Activated CD4-positive, alpha-beta T cell treated with anti-CD3 and anti-CD28 coated beads, Interleukin-2, amount 50 U/mL, for 48 hours (primary cell): ENCODE results near the gene CAMK2D.

Experiments
- DNase-seq, 2 experiments: peaks; one replicate each; pipeline ENCODE4 v3.0.0-alpha.2; 2020

The CAMK2D gene

GRCh38 chr4:113762186-113763028 is 869 bp upstream of the CAMK2D start:
- DNase-seq = peak; percentile 99

GRCh38 chr4:113760795-113761619 is 531 bp downstream of the CAMK2D start:
- DNase-seq = peak; percentile 62 to 66

GRCh38 chr4:113760094-113760794 is 1.3 kb downstream of the CAMK2D start:
- peak; percentile 47 to 58 for DNase-seq

- no peak for DNase-seq
Measured at GRCh38 chr4:113759696-113760093, 1.8 kb downstream of the CAMK2D start.

- no peak for DNase-seq
Measured at GRCh38 chr4:113758372-113758771, 3.2 kb downstream of the CAMK2D start.

DNA sequence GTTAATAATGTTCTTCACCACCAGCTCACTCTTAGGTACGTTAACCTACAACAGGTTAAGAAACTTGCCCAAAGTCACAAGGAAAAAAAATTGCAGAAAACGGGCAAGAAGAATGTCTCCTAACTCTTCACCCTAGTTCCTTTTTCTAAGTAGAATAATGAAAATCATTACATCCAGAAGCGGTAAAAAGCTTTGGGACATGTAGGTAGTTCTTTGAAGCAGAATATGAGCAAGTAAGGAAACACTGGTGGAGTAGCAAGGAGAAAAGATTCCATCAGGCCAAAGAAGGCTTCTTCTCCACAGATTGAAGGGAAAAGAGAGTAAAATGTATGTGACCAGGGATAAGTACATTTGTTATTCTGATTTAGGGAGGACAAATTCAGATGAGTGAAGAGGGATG is 4.1 kb downstream of the CAMK2D start:
- no peak for DNase-seq

DNA sequence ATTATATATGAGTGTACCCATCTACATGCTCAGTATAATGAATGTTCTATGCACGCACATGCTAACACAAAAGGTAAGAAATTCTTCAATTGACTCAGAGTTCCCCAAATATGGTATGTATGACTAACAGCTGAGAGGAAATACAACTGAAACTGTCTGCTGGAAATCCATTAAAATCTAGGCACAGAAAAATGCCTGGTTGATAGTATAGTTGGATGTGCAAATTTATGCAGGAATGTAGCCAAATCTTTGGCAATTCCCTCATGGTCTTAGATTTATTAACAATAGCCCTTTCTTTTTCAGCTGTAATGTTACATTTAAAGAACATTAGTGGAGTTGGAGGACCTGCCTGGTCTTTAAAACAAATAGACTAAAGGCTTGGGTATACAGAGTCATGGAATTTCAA is 5.5 kb downstream of the CAMK2D start:
- DNase-seq = no peak

- DNase-seq = no peak
Measured at GRCh38 chr4:113750734-113751133, 10.8 kb downstream of the CAMK2D start.

DNA sequence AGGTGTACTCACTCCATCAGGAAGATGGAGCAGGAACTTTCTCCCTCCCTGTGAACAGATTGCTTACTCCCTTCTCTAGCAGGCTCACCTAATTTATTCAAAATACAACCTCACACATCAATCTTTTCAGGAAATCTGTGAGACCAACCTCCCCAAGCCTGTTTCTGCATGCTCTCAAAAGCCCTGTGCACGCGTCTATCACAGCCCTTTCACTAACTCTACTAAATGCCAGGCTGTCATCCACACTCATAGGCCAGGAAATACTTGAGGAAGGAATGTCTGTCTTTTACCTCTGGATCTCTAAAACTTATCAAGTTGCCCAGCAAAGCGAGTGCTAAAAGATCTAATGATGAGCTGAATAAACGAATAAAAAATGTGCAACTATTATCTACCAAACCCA is 11.2 kb downstream of the CAMK2D start:
- no peak for DNase-seq

DNA sequence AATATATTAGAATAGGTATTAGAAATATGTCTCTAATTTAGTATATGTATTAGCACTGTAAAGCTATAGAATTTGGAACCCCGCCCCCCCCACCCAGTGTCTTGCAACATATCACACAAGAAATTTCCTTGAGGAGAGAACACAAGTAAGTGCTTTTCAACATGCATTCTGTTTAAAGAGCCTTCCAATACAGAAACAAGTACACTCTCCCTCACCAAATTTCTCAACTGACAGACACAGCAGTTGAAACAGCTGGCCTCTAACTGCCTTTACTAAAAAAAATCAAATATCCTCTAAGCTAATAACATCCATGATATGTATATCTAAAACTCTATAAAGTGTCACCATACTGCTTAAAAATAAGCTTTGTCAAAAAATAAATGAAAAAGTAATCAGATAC is 12.4 kb downstream of the CAMK2D start:
- DNase-seq = no peak

GRCh38 chr4:113747949-113748348 is 13.6 kb downstream of the CAMK2D start:
- no peak for DNase-seq

DNA sequence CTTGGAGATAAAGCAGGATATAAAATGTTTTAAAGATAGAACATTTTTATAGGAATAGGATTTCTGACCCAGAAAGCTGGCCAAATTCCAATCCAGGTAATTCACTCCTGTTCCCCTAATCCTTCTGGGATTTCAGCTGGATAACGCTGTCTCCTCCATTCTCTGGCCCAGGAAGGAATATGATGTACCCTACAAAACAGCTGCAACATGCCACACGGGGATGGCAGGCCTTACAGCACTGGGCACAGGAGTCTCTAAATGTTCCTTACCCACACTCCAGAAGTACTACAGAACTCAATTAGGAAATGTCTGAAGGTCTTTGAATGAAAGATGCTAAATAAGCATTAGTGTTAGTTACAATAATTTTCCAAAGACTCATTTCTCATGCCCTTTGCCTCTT is 15.8 kb downstream of the CAMK2D start:
- DNase-seq = no peak

DNA sequence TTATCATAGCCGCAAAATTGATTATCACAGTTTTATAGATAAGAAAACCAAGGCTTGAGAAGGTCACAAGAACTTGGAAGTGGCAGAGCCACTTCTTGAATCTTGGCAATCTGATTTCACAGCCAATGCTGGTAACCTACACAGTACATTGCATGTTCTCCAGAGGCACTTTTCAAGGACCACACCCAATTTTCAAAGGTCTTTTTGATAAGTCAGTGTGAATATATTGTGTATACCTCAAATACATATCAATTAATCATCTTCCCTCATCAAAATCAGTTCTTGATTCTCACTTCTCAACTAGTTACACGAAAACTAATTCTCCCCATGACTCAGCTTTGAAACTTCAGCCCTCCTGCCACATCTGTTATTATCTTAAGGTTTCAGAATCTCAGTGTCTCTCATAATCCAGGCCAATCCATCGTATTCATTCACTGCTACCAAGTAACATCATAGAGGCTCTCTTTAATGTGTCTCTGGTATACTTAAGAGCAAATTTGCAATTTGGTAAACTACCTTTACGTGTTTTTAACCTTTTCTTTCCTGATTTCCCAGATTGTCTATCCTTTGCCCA is 16.8 kb downstream of the CAMK2D start:
- DNase-seq = no peak

DNA sequence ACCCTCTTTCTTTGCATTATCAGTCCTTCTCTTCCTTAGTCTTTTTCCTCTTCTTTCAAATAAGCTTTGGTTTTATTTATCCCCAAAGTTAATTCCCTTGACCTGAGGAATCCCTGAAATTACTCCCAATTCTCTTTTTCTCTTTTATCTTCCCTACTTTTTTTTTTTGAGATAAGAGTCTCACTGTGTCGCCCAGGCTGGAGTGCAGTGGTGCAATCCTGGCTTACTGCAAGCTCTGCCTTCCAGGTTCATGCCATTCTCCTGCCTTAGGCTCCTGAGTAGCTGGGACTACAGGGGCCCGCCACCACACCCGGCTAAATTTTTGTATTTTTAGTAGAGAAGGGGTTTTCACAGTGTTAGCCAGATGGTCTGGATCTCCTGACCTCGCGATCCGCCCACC is 17.8 kb downstream of the CAMK2D start:
- DNase-seq = no peak

GRCh38 chr4:113742643-113743042 is 18.9 kb downstream of the CAMK2D start:
- DNase-seq = no peak

DNA sequence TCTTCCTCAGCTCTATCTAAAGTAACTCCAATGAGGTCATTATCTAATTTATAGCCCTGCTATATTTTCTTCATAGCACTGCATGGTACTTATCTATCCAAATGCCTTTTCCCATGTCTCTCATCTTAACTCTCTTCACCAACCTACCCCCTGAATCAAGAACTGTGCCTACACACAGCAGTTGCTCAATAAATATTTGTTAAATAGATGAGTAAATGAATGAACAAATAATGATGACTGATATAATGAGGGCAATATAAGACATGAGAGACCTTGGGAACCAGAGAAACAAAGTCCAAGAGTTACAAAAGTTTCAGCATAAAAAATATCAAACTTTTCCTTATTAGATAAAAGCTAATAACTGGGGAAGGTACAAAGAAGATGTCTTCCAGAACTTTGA is 19.6 kb downstream of the CAMK2D start:
- no peak for DNase-seq

- DNase-seq = no peak
Measured at GRCh38 chr4:113740857-113741379, 20.6 kb downstream of the CAMK2D start.

- DNase-seq = no peak
Measured at GRCh38 chr4:113739197-113739596, 22.3 kb downstream of the CAMK2D start.

- no peak for DNase-seq
Measured at GRCh38 chr4:113738251-113738650, 23.3 kb downstream of the CAMK2D start.

GRCh38 chr4:113733685-113734084 is 27.9 kb downstream of the CAMK2D start:
- no peak for DNase-seq

DNA sequence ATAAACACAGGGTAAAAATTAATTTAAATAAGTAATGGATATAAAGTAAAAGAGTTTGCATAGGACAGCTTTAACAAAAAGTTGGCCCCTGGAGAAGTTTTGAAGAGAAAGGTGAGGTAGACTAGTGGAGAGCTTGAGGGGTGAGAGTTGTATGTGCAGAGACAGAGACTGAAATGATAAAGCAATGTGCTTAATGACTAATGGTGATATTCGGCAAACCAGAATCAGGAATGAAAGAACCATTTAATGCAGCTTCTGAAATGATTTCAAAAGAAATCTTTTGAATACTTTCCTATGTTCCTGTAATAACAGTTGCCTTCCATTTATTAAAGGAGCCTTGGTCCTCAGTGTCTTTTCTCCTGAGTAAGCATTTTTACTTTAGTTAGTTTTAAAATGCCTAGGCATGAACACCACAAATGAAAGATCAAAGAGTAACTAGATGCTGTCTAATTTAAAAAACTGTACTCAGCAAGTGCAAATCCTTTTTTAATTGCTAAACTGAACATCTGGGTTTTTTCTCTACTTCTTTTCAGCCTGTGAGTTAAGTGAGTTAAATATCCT is 28.5 kb downstream of the CAMK2D start:
- no peak for DNase-seq

- DNase-seq = no peak
Measured at GRCh38 chr4:113730467-113731216, 30.9 kb downstream of the CAMK2D start.
